HepG2 (cell line): ENCODE data around the gene FBXO2. TPM values are rescaled to one million over a fixed set of nuclear protein-coding genes. Genes with fewer than 3 reads are reported as not detected.

Experiments used
- ATF7 ChIP-seq, 2 experiments: fragments of 450-650 bp in 1 of 2; sonication (generic) in 1 of 2; formaldehyde crosslinking in 1 of 2; IDR thresholded peaks; 2 replicates each; pipeline versions ENCODE4 v1.4.0 to v1.6.1; 2016 to 2020; ENCODE audit warnings: antibody characterized with exemption in 1 of 2, mild to moderate bottlenecking in 1 of 2, missing genetic modification reagents in 1 of 2
- BRF2 ChIP-seq: sonication (generic); formaldehyde crosslinking; IDR thresholded peaks from 2 replicates; pipeline ENCODE4 v1.8.1; 2022; ENCODE audit warnings: mild to moderate bottlenecking, missing genetic modification reagents
- ETS1 ChIP-seq: sonication (generic); formaldehyde crosslinking; IDR thresholded peaks from 2 replicates; pipeline ENCODE4 v1.4.0; 2020; ENCODE audit warnings: missing genetic modification reagents
- KLF12 ChIP-seq: sonication (generic); formaldehyde crosslinking; IDR thresholded peaks from 2 replicates; pipeline ENCODE4 v1.4.0; 2020; ENCODE audit warnings: missing genetic modification reagents, borderline replicate concordance
- POLR2AphosphoS2 ChIP-seq: IDR thresholded peaks from 2 replicates; pipeline ENCODE4 v1.6.1; 2011; ENCODE audit warnings: low read depth, low read length, improper control_type of control experiment
- SIN3B ChIP-seq: fragments of 150-350 bp; IDR thresholded peaks from 2 replicates; pipeline ENCODE4 v1.6.1; 2014; ENCODE audit warnings: low read length
- SP140L ChIP-seq: sonication (generic); formaldehyde crosslinking; IDR thresholded peaks from 2 replicates; pipeline ENCODE4 v1.4.0; 2020; ENCODE audit warnings: missing genetic modification reagents, borderline replicate concordance
- SRF ChIP-seq: IDR thresholded peaks from 2 replicates; pipeline ENCODE4 v1.6.1; 2011; ENCODE audit warnings: mild to moderate bottlenecking, low read depth, low read length, moderate library complexity
- SSRP1 ChIP-seq: IDR thresholded peaks from 2 replicates; pipeline ENCODE4 v1.6.1; 2016; ENCODE audit warnings: control low read depth
- TEAD3 ChIP-seq: optimal IDR thresholded peaks from 2 replicates; pipeline ENCODE3; 2016; ENCODE audit warnings: borderline replicate concordance
- TFAP4 ChIP-seq: sonication (generic); IDR thresholded peaks from 2 replicates; pipeline ENCODE4 v1.6.1; 2016; ENCODE audit warnings: low read depth, borderline replicate concordance
- TP53 ChIP-seq: sonication (generic); formaldehyde crosslinking; conservative IDR thresholded peaks from 2 replicates; pipeline ENCODE4 v1.4.0; 2020; ENCODE audit warnings: missing genetic modification reagents
- ZKSCAN1 ChIP-seq: fragments of 150-350 bp; IDR thresholded peaks from 2 replicates; pipeline ENCODE4 v1.6.1; 2014; ENCODE audit warnings: low read length
- ZKSCAN5 ChIP-seq: sonication (generic); formaldehyde crosslinking; IDR thresholded peaks from 2 replicates; pipeline ENCODE4 v1.5.1; 2020; ENCODE audit warnings: mild to moderate bottlenecking, missing genetic modification reagents
- ZNF101 ChIP-seq: sonication (generic); formaldehyde crosslinking; IDR thresholded peaks from 2 replicates; pipeline ENCODE4 v1.4.0; 2020; ENCODE audit warnings: mild to moderate bottlenecking, low read depth, missing genetic modification reagents, borderline replicate concordance
- ZNF207 ChIP-seq: fragments of 450-650 bp; IDR thresholded peaks from 2 replicates; pipeline ENCODE4 v1.6.1; 2016; ENCODE audit warnings: antibody characterized with exemption, borderline replicate concordance
- ZNF251 ChIP-seq: sonication (generic); formaldehyde crosslinking; IDR thresholded peaks from 2 replicates; pipeline ENCODE4 v1.9.0; 2021; ENCODE audit warnings: mild to moderate bottlenecking, missing genetic modification reagents
- ZNF547 ChIP-seq: sonication (generic); formaldehyde crosslinking; IDR thresholded peaks from 2 replicates; pipeline ENCODE4 v1.5.1; 2020; ENCODE audit warnings: mild to moderate bottlenecking, missing genetic modification reagents
- ZNF737 ChIP-seq: sonication (generic); formaldehyde crosslinking; IDR thresholded peaks from 2 replicates; pipeline ENCODE4 v1.5.0; 2020; ENCODE audit warnings: missing genetic modification reagents, mild to moderate bottlenecking, borderline replicate concordance
- ZNF782 ChIP-seq: sonication (generic); formaldehyde crosslinking; IDR thresholded peaks from 2 replicates; pipeline ENCODE4 v1.4.0; 2020; ENCODE audit warnings: missing genetic modification reagents, mild to moderate bottlenecking, borderline replicate concordance
- ZNF839 ChIP-seq: sonication (generic); formaldehyde crosslinking; IDR thresholded peaks from 2 replicates; pipeline ENCODE4 v1.4.0; 2020; ENCODE audit warnings: missing genetic modification reagents, mild to moderate bottlenecking, borderline replicate concordance
- polyA plus RNA-seq, 8 experiments: library from polyadenylated mRNA; depleted of rRNA in 3 of 8; stranded (reverse) in 7 of 8; unstranded in 1 of 8; fragments of >200 nt; fragmentation: Illumina TruSeq in 4 of 8; extraction: Trizol in 4 of 8; gene quantifications; 2 replicates each; pipeline versions ENCODE4 v1.2.1 to v1.2.3, GENCODE V29; 2011 to 2016; ENCODE audit warnings: low read depth in 4 of 8, missing spikeins in 1 of 8, mixed read lengths in 1 of 8; ENCODE audit not compliant: insufficient read depth in 1 of 8
- total RNA-seq, 5 experiments: library from RNA; depleted of rRNA; stranded (reverse); fragments of >200 nt; fragmentation: Illumina TruSeq; extraction: Trizol; gene quantifications; 2 replicates each; pipeline ENCODE4 v1.2.3, GENCODE V29; 2016; ENCODE audit warnings: low read depth in 1 of 5
- TF ChIP-seq, protein P1 (sequence below): sonication (generic); formaldehyde crosslinking; IDR thresholded peaks from 2 replicates; pipeline ENCODE4 v1.5.0; 2020; ENCODE audit warnings: mild to moderate bottlenecking, missing genetic modification reagents, borderline replicate concordance
- TF ChIP-seq, protein P2 (sequence below): sonication (generic); formaldehyde crosslinking; IDR thresholded peaks from 2 replicates; pipeline ENCODE4 v1.4.0; 2020; ENCODE audit warnings: missing genetic modification reagents

FBXO2 gene
- total and polyA plus RNA-seq, 2 of the 13 experiments (the other 11 are each of a cell fraction or from before 2014, with no cell fraction given), result 79.3 to 112 TPM

DNA sequence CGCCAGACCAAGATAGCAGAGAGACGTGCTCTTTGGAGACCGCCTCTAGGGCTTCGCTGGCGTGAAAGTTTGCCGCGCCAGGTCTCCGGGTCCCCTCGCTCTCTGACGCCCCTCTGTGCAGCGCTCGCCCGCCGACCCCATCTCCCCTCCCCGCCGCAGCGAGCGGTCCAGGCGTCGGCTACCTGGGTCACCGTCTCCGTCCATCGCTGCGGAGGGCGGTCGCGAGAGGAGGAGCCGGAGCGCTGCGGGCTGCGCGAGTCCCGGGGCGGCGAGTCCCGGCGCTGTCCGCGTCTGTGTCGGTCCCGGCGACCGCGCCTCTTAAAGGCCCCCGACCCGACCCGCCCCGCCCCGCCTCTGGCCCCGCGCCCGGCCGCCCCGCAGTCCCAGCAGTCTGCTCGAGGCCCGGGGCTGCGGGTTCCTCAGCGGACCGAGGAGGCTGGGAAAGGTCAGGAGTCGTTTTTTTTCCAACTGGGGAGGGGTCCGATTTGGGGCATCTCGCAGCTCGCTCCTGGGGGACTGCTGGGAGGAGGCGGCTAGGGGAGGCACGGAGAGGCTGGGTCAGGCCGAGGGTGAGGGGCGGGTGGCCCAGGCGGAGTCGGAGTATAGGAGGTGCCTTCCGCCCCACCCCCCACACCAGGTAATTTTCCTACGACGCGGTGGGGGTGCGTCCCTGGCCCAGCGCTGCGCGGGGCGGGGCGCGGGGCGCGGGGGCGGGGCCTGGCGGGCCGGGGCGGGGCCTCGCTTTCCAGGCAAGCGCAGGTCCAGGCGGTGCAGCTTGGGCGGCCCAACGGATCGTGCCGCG lies at the start of gene FBXO2, which contains the start of gene FBXO44 (continued):
- TF ChIP-seq TEAD3 (CRISPR knock-in tag), result no peak
- no peak for TF ChIP-seq ZNF251 (CRISPR knock-in tag)
- TF ChIP-seq, protein P1, sequence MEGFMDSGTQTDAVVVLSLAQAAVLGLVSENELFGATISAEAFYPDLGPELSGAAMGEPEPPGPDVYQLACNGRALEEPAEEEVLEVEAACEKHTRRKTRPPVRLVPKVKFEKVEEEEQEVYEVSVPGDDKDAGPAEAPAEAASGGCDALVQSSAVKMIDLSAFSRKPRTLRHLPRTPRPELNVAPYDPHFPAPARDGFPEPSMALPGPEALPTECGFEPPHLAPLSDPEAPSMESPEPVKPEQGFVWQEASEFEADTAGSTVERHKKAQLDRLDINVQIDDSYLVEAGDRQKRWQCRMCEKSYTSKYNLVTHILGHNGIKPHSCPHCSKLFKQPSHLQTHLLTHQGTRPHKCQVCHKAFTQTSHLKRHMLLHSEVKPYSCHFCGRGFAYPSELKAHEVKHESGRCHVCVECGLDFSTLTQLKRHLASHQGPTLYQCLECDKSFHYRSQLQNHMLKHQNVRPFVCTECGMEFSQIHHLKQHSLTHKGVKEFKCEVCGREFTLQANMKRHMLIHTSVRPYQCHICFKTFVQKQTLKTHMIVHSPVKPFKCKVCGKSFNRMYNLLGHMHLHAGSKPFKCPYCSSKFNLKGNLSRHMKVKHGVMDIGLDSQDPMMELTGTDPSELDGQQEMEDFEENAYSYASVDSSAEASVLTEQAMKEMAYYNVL (CRISPR knock-in tag), result no peak
- TF ChIP-seq ZNF101 (CRISPR knock-in tag), result no peak
- 0 out of 2 replicates have a peak, but pooled peaks have one; percentile 41 for TF ChIP-seq ZNF547 (CRISPR knock-in tag)
- TF ChIP-seq, protein P2, sequence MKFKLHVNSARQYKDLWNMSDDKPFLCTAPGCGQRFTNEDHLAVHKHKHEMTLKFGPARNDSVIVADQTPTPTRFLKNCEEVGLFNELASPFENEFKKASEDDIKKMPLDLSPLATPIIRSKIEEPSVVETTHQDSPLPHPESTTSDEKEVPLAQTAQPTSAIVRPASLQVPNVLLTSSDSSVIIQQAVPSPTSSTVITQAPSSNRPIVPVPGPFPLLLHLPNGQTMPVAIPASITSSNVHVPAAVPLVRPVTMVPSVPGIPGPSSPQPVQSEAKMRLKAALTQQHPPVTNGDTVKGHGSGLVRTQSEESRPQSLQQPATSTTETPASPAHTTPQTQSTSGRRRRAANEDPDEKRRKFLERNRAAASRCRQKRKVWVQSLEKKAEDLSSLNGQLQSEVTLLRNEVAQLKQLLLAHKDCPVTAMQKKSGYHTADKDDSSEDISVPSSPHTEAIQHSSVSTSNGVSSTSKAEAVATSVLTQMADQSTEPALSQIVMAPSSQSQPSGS (CRISPR knock-in tag), result no peak
- TF ChIP-seq ZNF207, result no peak
- TF ChIP-seq SSRP1 (CRISPR knock-in tag), result no peak
- TF ChIP-seq SRF, result no peak
- TF ChIP-seq TP53, result no peak
- TF ChIP-seq SP140L (CRISPR knock-in tag), result no peak
- no peak for TF ChIP-seq SIN3B
- TF ChIP-seq ZKSCAN1, result no peak
- TF ChIP-seq BRF2 (CRISPR knock-in tag), result no peak
- TF ChIP-seq ETS1 (CRISPR knock-in tag), result no peak
- no peak for TF ChIP-seq ZNF737
- TF ChIP-seq KLF12, result peak; percentile 55; the same call in 1 of the 2 replicates
- TF ChIP-seq ATF7 (IDR thresholded peaks at IDR 0.05), result no peak
- TF ChIP-seq ATF7 (CRISPR knock-in tag; IDR thresholded peaks at IDR 0.05), result no peak
- no peak for TF ChIP-seq TFAP4
- TF ChIP-seq POLR2AphosphoS2, result no peak
- no peak for TF ChIP-seq ZNF782
- no peak for TF ChIP-seq ZNF839 (CRISPR knock-in tag)
- no peak for TF ChIP-seq ZKSCAN5 (CRISPR knock-in tag)
